Epidermal melanocyte (primary cell): Measurements from ENCODE around the gene HECA.
"Not testable (repeated sequence)": the region's sequence is repeated elsewhere in the genome, so short reads cannot be mapped to it uniquely, and the experiment has no call there.

ENCODE experiments used
- DNase-seq: peaks from one replicate; pipeline ENCODE4 v3.0.0; 2011; ENCODE audit warnings: low spot score; ENCODE audit not compliant: insufficient read length

The HECA gene, protein sequence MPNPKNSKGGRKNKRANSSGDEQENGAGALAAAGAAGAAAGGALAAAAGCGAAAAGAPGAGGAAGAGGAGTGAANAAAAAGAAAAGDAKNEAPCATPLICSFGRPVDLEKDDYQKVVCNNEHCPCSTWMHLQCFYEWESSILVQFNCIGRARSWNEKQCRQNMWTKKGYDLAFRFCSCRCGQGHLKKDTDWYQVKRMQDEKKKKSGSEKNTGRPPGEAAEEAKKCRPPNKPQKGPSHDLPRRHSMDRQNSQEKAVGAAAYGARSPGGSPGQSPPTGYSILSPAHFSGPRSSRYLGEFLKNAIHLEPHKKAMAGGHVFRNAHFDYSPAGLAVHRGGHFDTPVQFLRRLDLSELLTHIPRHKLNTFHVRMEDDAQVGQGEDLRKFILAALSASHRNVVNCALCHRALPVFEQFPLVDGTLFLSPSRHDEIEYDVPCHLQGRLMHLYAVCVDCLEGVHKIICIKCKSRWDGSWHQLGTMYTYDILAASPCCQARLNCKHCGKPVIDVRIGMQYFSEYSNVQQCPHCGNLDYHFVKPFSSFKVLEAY

DNA sequence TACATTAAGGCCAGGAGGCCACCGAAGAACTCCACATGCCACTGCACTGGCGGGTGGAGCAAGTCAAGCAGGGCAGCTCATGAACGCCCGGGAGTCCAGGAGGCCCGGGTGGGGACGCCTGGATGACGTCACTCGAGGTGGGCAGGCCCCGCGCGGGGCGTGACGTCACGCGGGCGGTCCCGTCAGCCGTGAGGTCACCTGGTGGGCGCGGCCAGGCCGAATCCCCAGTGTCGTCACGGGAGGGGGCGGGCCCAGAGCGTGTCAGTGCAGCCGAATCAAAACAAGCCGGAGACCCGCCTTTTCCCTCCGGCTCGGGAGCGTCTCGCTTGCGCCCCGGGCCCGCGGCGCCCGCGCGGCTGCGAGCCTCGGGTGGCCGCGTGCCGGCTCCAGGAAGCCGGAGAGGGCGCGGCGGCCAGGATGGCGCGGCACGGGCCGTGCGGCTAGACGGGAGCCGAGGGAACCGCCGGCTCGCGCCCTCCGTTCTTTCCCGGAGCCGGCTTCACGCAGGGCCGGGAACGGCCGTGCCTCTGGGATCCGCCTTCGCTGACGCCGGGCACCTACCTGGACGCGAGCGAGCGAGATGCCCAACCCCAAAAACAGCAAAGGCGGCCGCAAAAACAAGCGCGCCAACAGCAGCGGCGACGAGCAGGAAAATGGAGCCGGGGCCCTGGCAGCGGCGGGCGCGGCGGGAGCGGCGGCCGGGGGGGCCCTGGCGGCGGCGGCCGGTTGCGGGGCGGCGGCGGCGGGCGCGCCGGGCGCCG lies at the start of gene HECA:
Gene HECA, plus strand, starts transcription at position 264 of the 761 bp plus-strand sequence. Its CDS starts 317 bp downstream, at position 581.
- peak; percentile 76 for DNase-seq

GRCh38 chr6:139091826-139092225 lies 43.1 kb upstream of the HECA start:
- no peak for DNase-seq

DNA sequence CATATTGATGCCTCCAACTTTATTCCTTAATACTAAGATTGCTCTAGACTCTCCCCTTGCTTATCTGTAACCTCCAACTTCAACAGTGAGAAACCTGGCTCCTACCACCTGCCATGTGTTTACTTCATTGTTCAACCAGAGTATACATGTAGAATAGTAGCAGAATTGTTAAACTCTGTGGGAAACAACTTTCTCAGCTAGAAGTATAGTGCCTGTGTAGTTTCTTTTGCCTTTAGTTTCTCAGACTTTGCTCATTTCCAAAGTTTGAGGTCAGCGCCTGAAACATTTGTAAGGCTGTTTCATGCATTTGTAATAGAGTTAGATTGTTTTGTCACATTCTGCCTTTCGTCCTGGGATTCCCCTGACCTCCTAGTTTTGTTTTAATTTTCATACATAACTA lies 34.9 kb upstream of the HECA start:
- DNase-seq, result no peak

- no peak for DNase-seq
Measured at GRCh38 chr6:139107051-139107450, 27.8 kb upstream of the HECA start.

DNA sequence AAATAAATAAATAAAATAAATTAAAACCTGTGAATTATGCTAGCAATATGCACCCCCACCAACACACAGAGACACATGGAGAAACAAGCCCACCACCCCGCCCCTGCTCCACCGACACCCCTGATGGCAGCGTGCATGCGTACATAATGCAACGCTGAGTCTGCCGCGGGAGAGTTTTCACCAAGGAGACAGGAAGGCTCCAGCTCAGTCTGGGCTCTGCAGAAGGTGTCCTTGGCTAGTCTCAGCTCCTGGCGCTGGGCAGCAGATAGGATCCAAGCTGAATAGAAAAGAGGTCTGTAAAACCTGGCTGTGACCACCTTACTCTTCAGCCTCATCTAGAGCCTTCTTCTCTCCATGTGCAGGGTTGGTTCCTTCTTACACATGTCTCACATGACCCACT lies 26.5 kb upstream of the HECA start:
- DNase-seq, result no peak

DNA sequence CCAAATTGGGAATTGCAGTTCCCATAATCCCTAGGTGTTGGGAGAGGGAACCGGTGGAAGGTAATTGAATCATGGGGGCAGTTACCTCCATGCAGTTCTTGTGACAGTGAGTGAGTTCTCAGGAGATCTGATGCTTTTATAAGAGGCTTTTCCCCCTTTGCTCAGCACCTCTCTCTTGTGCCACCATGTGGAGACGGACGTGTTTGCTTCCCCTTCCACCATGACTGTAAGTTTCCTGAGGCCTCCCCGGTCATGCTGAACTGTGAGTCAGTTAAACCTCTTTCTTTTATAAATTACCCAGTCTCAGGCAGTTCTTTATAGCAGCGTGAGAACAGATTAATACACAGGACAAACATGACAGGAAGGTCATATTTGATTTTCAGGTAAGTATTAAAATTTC lies 25.3 kb upstream of the HECA start:
- DNase-seq, result no peak

GRCh38 chr6:139112146-139112545 lies 22.7 kb upstream of the HECA start:
- DNase-seq, result no peak

DNA sequence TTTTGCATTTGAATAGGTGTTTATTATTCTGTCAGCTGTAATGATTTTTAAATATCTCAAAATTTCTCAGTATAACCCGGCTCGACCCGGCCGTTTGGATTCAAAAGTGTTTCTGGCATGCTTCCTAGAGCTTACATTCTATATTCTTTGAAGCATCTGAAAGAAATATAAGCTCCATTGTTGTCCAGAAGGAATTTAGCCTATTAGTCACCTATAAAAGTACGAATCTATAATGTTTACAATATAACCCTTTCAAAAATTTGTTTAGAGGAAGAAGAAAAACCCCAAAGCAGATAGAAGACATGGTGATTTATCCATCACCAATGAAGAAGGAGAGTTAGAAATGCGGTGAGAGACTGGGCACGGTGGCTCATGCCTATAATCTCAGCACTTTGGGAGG lies 22.3 kb upstream of the HECA start:
- DNase-seq, result no peak

- no peak for DNase-seq
Measured at GRCh38 chr6:139114746-139115145, 20.1 kb upstream of the HECA start.

- DNase-seq, result no peak
Measured at GRCh38 chr6:139115989-139116758, 18.7 kb upstream of the HECA start.

GRCh38 chr6:139117734-139118133 lies 17.1 kb upstream of the HECA start:
- no peak for DNase-seq

GRCh38 chr6:139119552-139119951 lies 15.3 kb upstream of the HECA start:
- no peak for DNase-seq

DNA sequence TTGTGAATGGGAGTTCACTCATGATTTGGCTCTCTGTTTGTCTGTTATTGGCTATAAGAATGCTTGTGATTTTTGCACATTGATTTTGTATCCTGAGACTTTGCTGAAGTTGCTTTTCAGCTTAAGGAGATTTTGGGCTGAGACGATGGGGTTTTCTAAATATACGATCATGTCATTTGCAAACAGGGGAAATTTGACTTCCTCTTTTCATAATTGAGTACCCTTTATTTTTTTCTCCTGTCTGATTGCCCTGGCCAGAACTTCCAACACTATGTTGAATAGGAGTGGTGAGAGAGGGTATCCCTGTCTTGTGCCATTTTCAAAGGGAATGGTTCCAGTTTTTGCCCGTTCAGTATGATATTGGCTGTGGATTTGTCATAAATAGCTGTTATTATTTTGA lies 12.1 kb upstream of the HECA start:
- DNase-seq, result not testable (repeated sequence)

- no peak for DNase-seq
Measured at GRCh38 chr6:139124887-139125672, 9.8 kb upstream of the HECA start.

GRCh38 chr6:139126255-139126654 lies 8.6 kb upstream of the HECA start:
- DNase-seq, result no peak

- no peak for DNase-seq
Measured at GRCh38 chr6:139126931-139127330, 7.9 kb upstream of the HECA start.

GRCh38 chr6:139129284-139129683 lies 5.6 kb upstream of the HECA start:
- no peak for DNase-seq

DNA sequence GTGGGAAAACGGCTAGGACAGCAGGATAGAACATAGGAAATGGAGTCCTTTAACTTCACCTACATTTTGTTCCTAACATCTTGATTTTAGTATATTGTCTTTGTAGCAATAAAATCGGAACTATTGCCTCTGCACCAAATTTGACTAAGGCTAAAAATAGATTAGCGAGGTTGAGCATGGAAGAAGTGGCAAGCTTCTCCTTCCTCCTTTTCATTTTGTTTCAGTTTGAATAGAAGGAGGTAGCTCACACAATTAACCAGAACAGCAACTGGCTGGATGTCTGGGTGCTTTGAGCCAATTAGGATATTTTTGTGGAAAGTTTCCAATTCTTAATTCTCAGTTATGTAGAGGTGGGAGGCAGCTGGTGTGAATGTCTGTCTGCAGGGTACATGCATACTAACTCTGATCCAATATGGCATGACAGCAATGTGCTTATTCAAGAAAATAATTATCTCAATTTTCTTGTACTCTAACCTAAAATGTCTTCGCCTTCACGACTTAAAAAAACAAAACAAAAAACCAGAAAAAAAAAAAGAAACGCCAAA lies 3.1 kb upstream of the HECA start:
- no peak for DNase-seq

DNA sequence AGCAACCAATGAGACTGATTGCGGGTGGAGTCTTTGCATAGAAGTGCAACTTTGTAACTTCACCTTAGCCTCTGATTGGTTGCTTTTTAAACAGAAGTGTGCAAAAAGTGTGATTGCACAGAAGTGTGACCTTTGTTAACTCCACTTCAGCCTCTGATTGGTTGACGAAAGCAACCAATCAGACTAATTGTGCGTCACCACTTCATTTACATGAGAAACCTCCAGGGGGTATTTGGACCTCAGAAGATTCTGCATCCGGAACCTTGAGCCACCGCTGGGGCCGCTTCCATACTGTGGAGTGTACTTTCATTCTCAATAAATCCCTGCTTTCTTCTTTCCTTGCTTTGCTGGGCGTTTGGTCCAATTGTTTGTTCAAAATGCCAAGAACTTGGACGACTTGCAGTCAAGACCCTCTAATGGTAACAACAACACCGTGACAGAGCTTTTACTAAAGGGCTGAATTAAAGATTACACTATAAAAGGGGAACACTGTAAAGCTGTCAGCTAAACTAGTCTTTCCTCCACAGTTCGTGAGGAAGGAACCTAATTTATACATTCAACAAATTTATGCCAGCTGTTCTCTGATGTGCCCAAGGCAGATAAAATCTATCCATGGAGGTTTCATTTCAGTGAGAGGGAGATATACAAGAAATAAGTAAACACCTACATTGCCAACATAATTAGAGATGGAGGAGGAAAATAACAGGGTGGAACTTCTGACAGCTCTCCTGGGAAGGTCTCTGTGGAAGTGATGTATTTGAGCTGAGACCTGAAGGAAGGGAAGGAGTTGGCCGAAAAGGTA lies 1.4 kb upstream of the HECA start:
- DNase-seq, result no peak

DNA sequence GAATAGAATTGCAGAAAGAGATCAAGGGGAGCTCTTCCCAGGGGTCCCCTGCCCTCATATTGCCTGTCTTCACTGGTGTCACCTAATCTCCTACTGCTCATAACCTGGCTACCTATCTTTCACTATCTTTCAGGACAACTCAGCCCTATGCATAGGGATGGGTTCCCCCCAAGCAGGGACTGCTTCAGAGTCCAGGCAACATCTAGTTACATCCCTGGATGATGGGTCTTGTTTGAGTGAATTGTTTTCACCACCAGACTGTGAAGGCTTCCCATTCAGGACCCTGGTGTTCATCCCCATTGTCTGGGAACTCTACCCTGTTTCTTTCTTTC lies 850 bp upstream of the HECA start:
- DNase-seq, result no peak
